ENCODE measurements around the gene MUC12.
"Not testable (repeated sequence)": the region's sequence is repeated elsewhere in the genome, so short reads cannot be mapped to it uniquely, and the experiment has no call there.

MUC12 gene

GRCh38 chr7:100929808-100930174 lies 39.6 kb upstream of the MUC12 start:
- Histone ChIP-seq H3K4me3 (ENCODE audit: low read depth in 1 of 2, low read length in 2 of 2) (no peak overlapping the region), H3K79me2 (ENCODE audit: insufficient read depth, low read length) (no peaks in the 10 kb centered on the region), H3K9ac (ENCODE audit: low read depth, low read length) (no peak overlapping the region), H3K4me1 (ENCODE audit: insufficient read depth, low read length) (no peaks in the 10 kb centered on the region), H2AFZ (ENCODE audit: low read depth, low read length) (no peak overlapping the region), H3K4me2 (ENCODE audit: insufficient read depth, low read length) (no peak overlapping the region), H3K36me3 (ENCODE audit: insufficient read depth, low read length) (no peaks in the 10 kb centered on the region), H3K9me3 (ENCODE audit: insufficient read depth, low read length, severe bottlenecking) (no peaks in the 10 kb centered on the region), H3K27me3 (ENCODE audit: insufficient read depth, low read length, poor library complexity) (no peaks in the 10 kb centered on the region), H3K27ac (ENCODE audit: low read length) (no peak overlapping the region), H4K20me1 (ENCODE audit: insufficient read depth, low read length) (no peaks in the 10 kb centered on the region)
- DNase-seq (no peak), ATAC-seq (ENCODE audit: insufficient read depth, low read depth) (no peak)
- no peak for TF ChIP-seq EZH2 (IDR thresholded peaks at IDR 0.05; ENCODE audit: borderline replicate concordance, low read depth, low read length, severe bottlenecking)
- TF ChIP-seq CTCF (IDR thresholded peaks at IDR 0.05; ENCODE audit: borderline replicate concordance, extremely low read depth, low read length, poor library complexity, severe bottlenecking), result no peak

- Histone ChIP-seq H3K27me3 (ENCODE audit: insufficient read depth, low read length, poor library complexity) (no peaks in the 10 kb centered on the region), H3K9ac (ENCODE audit: low read depth, low read length) (no peak overlapping the region), H3K27ac (ENCODE audit: low read length) (no peak overlapping the region), H4K20me1 (ENCODE audit: insufficient read depth, low read length) (no peaks in the 10 kb centered on the region), H3K4me2 (ENCODE audit: insufficient read depth, low read length) (no peak overlapping the region), H3K4me1 (ENCODE audit: insufficient read depth, low read length) (no peaks in the 10 kb centered on the region), H3K9me3 (ENCODE audit: insufficient read depth, low read length, severe bottlenecking) (no peaks in the 10 kb centered on the region), H3K79me2 (ENCODE audit: insufficient read depth, low read length) (no peaks in the 10 kb centered on the region), H2AFZ (ENCODE audit: low read depth, low read length) (no peak overlapping the region), H3K4me3 (ENCODE audit: low read depth in 1 of 2, low read length in 2 of 2) (no peak overlapping the region), H3K36me3 (ENCODE audit: insufficient read depth, low read length) (no peaks in the 10 kb centered on the region)
- TF ChIP-seq CTCF (IDR thresholded peaks at IDR 0.05; ENCODE audit: borderline replicate concordance, extremely low read depth, low read length, poor library complexity, severe bottlenecking) (no peak), EZH2 (IDR thresholded peaks at IDR 0.05; ENCODE audit: borderline replicate concordance, low read depth, low read length, severe bottlenecking) (no peak)
- DNase-seq, result no peak
- ATAC-seq (ENCODE audit: insufficient read depth, low read depth), result no peak
Observed at GRCh38 chr7:100933734-100934133, 35.6 kb upstream of the MUC12 start.

GRCh38 chr7:100935381-100935780 lies 34.0 kb upstream of the MUC12 start:
- not testable (repeated sequence) for H3K79me2 ChIP-seq (ENCODE audit: insufficient read depth, low read length); H3K4me2 ChIP-seq (ENCODE audit: insufficient read depth, low read length); H3K27ac ChIP-seq (ENCODE audit: low read length); ATAC-seq (ENCODE audit: insufficient read depth, low read depth); H3K9me3 ChIP-seq (ENCODE audit: insufficient read depth, low read length, severe bottlenecking); DNase-seq; H4K20me1 ChIP-seq (ENCODE audit: insufficient read depth, low read length); H3K36me3 ChIP-seq (ENCODE audit: insufficient read depth, low read length); H3K27me3 ChIP-seq (ENCODE audit: insufficient read depth, low read length, poor library complexity); H2AFZ ChIP-seq (ENCODE audit: low read depth, low read length); H3K4me3 ChIP-seq (ENCODE audit: low read depth in 1 of 2, low read length in 2 of 2); H3K9ac ChIP-seq (ENCODE audit: low read depth, low read length); H3K4me1 ChIP-seq (ENCODE audit: insufficient read depth, low read length)

GRCh38 chr7:100936167-100936566 lies 33.2 kb upstream of the MUC12 start:
- not testable (repeated sequence) for H3K4me2 ChIP-seq (ENCODE audit: insufficient read depth, low read length); H3K9ac ChIP-seq (ENCODE audit: low read depth, low read length); H3K79me2 ChIP-seq (ENCODE audit: insufficient read depth, low read length); H3K27me3 ChIP-seq (ENCODE audit: insufficient read depth, low read length, poor library complexity); H3K36me3 ChIP-seq (ENCODE audit: insufficient read depth, low read length); DNase-seq; H4K20me1 ChIP-seq (ENCODE audit: insufficient read depth, low read length); H3K4me3 ChIP-seq (ENCODE audit: low read depth in 1 of 2, low read length in 2 of 2); H3K27ac ChIP-seq (ENCODE audit: low read length); ATAC-seq (ENCODE audit: insufficient read depth, low read depth); H3K9me3 ChIP-seq (ENCODE audit: insufficient read depth, low read length, severe bottlenecking); H3K4me1 ChIP-seq (ENCODE audit: insufficient read depth, low read length); H2AFZ ChIP-seq (ENCODE audit: low read depth, low read length)
